Anterior cingulate cortex (tissue), 58 donors: ENCODE measurements around the gene CPN2.

Experiments
- DNase-seq, 58 donors: peaks; one replicate each; lab custom pipeline; 2025; lab: John Stamatoyannopoulos, UW

Gene CPN2

GRCh38 chr3:194351080-194351672 is at the start of gene CPN2:
CPN2 (minus strand) TSS chr3:194351328; CDS start chr3:194342702, 8,626 bp downstream.
- no peak for DNase-seq

GRCh38 chr3:194399874-194400411 is 48.8 kb upstream of the CPN2 start:
- no peak for DNase-seq

- DNase-seq = no peak
These were observed 48.0 kb upstream of the CPN2 start, which contains the start of gene GP5 for GRCh38 chr3:194399166-194399565. GP5 (minus strand) TSS chr3:194399266; CDS start chr3:194398282, 984 bp downstream.

GRCh38 chr3:194397757-194398312 is 46.7 kb upstream of the CPN2 start:
- DNase-seq = no peak

- DNase-seq = no peak
These were observed 46.0 kb upstream of the CPN2 start for GRCh38 chr3:194396859-194397756.

- no peak for DNase-seq
These were observed 45.4 kb upstream of the CPN2 start for GRCh38 chr3:194396539-194396858.

GRCh38 chr3:194395778-194396538 is 44.8 kb upstream of the CPN2 start:
- DNase-seq = peak in 1 of 58 donors; percentile 29

GRCh38 chr3:194395212-194395611 is 44.1 kb upstream of the CPN2 start:
- no peak for DNase-seq

- DNase-seq = no peak
These were observed 41.4 kb upstream of the CPN2 start for GRCh38 chr3:194392576-194392975.

- no peak for DNase-seq
These were observed 39.7 kb upstream of the CPN2 start for GRCh38 chr3:194390835-194391234.

GRCh38 chr3:194389269-194389668 is 38.1 kb upstream of the CPN2 start:
- no peak for DNase-seq

- DNase-seq = no peak
These were observed 36.8 kb upstream of the CPN2 start for GRCh38 chr3:194387926-194388418.

GRCh38 chr3:194387276-194387675 is 36.1 kb upstream of the CPN2 start:
- DNase-seq = no peak

- no peak for DNase-seq
These were observed 35.5 kb upstream of the CPN2 start for GRCh38 chr3:194386648-194387047.

GRCh38 chr3:194386066-194386465 is 34.9 kb upstream of the CPN2 start:
- DNase-seq = no peak

- no peak for DNase-seq
These were observed 33.5 kb upstream of the CPN2 start for GRCh38 chr3:194384569-194385001.

GRCh38 chr3:194384156-194384555 is 33.0 kb upstream of the CPN2 start:
- no peak for DNase-seq

GRCh38 chr3:194383276-194383940 is 32.3 kb upstream of the CPN2 start:
- DNase-seq = no peak

- DNase-seq = no peak
These were observed 31.7 kb upstream of the CPN2 start for GRCh38 chr3:194382892-194383223.
